NAMALWA (cell line): ENCODE measurements around the gene RPL32.
"Not testable (repeated sequence)": the region's sequence is repeated elsewhere in the genome, so short reads cannot be mapped to it uniquely, and the experiment has no call there.

Source experiments
- DNase-seq: peaks from one replicate; pipeline ENCODE4 v3.0.0-alpha.2; 2015; ENCODE audit warnings: low spot score

The RPL32 gene

DNA sequence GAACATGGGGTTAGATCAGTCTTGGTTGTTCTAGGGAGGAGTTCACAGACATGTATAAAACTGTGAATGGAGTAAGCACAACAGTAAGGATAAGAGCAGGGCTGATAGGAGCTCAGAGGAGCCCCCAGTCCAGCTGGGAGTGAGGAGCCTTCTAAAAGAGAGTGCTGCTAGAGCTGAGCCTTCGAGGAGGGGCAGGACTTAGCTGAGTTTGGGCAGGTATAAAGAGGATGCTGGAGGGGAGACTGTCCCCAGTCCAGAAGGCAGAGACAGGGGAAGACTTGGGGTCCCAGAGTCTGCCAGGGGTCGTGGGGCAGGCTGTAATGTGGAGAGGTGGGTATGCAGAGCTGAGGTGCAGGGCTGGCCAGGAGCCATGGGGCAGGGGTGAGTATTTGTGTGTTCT, 32.8 kb downstream of the RPL32 start:
- DNase-seq: no peak

GRCh38 chr3:12807601-12808359, 33.6 kb downstream of the RPL32 start:
- DNase-seq: no peak

DNA sequence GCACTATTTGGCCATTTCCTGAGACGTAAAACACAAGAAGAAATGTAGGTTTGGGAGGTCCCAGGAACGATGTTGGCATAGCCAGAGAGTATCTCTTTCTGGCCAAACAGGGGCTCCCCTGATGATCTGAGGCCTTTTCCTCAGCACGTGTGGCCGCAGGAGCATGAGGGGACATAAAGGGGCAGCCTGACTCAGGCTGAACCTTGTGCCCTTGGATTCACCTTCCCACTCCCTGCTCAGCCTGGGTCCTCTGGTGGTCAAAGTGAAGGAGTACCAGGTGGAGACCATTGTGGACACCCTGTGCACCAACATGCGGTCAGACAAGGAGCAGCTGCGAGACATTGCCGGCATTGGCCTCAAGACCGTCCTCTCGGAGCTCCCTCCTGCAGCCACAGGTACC, 34.3 kb downstream of the RPL32 start:
- no peak for DNase-seq

- DNase-seq: no peak
Measured at GRCh38 chr3:12803371-12803770, 38.0 kb downstream of the RPL32 start.

DNA sequence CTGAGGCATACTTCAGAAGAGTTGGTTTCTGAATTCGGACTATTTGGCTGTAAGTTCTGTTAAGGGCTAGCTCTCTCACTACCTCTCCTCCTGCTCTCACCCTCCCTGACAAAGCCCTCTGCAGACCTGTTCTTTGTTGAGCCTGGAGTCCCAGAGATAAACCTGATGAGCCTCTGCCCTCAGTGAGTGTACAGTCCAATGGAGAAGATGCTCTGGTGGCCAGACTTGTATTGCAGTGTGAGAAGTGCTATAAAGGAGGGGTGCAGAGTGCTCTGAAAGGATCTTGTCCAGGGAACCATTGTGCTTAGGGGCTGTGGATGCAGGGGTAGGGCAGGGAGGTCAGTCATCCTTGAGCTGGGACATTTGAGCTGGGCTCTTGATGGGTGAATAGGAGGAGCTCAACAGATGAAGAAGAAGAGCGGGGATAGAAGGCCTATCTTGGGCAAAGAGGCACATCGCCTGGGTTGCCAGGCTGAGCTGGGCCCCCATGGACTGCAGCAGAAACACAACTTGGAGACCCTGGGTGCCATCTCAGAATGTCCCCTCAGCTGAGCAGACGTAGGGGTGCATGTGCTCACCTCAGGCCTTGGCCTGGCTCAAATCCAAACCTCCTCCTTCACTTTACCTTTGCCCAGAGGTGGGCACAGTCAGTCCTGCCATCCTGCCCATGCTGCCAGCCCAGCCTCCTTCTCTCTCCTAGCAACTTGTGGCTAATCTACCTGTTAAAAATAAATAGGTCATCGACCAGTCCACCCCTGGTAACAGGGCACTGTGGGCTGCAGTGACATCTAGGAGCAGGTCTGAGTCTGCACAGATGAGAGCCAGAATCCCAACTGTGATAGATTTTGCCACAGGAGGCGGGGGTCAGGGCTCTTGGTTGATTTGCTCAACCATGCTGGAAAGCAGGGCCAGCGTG, 41.6 kb downstream of the RPL32 start:
- no peak for DNase-seq

GRCh38 chr3:12798559-12799179, 42.7 kb downstream of the RPL32 start:
- no peak for DNase-seq

DNA sequence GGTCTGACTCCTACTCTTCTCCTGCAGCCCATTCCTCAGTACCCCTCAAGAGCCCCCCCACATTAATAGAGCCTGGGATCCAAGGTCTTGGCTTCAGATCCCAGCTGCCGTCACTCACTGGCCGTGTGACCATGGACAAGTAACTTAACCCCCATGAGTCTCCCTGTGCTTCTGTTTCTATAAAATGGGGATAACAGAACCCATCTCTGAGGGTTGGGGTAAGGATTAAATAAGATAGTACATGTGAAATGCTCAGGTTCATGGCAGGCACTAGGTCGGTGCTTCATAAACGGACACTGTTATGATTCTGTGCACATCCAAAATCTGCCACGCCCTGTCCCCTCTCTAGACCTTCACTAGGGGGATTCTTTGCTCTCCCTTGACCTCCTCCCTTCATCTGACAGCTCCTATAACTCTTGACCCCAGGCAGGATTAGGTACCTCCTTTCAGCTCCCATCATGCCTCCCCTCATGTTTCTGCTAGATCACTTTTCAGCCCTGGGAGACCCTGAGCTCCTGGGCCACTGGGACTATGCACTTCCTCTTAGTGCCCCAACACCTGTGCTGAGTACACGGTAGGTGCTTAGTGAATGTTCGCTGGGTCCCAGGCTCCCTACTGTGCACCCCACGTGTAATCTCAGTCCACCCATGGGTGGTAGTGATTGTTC, 43.3 kb downstream of the RPL32 start:
- no peak for DNase-seq

GRCh38 chr3:12797124-12797891, 44.1 kb downstream of the RPL32 start:
- no peak for DNase-seq

- DNase-seq: no peak
Measured at GRCh38 chr3:12796171-12797123, 44.9 kb downstream of the RPL32 start, which contains the start of gene CAND2. Gene CAND2, plus strand, starts transcription at chr3:12796680. Its CDS starts 41 bp downstream, at chr3:12796721.

DNA sequence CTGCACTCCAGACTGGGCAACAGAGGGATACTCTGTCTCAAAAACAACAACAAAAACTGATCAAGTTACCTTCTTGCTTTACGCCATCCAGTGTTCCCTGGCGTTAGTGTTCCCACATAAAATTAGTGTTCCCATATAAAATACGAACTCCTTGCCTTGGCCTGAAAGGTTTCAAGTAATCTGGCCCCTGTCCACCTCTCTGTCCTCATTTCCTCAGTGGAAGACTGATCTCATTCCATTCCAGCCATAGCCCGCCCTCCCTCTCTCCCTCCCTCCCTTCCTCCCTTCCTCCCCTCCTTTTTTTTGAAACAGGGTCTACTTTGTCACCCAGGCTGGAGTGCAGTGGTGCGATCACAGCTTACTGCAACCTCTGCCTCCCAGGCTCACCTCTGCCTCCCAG, 47.7 kb downstream of the RPL32 start:
- DNase-seq: no peak

- no peak for DNase-seq
Measured at GRCh38 chr3:12791430-12791829, 49.9 kb downstream of the RPL32 start.

- DNase-seq: not testable (repeated sequence)
Measured at GRCh38 chr3:12787967-12788690, 53.2 kb downstream of the RPL32 start.

DNA sequence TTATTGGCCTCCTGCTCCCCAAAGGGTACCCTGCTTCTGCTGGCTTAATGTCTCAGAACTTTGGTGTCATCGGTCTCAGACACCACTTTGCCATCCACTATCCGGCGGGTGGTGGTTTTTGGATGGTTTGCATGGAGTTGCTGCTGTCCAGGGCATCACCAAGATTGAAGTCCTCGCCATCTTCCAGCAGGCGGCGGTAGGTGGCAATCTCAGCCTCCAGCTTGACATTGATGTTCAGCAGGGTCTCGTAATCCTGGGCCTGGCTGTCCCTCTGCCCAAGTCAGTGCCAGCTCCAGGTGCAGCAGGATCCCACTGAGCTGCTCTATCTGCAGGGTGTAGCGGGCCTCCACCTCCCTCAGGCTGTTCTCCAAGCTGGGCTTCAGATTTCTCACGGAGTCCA, 54.0 kb downstream of the RPL32 start:
- DNase-seq: peak; percentile 52

- no peak for DNase-seq
Measured at GRCh38 chr3:12785096-12785495, 56.3 kb downstream of the RPL32 start.
